GM21717 (cell line): Measurements from ENCODE around the gene RAB8A.
"Not testable (repeated sequence)": the region's sequence is repeated elsewhere in the genome, so short reads cannot be mapped to it uniquely, and the experiment has no call there.

ENCODE experiments used
- ATAC-seq: cut with Tn5 transposase; IDR thresholded peaks from one replicate; pipeline ENCODE4 v1.9.1; 2021; ENCODE audit warnings: mild to moderate bottlenecking, moderate library complexity; ENCODE audit not compliant: unreplicated experiment

Gene RAB8A

DNA sequence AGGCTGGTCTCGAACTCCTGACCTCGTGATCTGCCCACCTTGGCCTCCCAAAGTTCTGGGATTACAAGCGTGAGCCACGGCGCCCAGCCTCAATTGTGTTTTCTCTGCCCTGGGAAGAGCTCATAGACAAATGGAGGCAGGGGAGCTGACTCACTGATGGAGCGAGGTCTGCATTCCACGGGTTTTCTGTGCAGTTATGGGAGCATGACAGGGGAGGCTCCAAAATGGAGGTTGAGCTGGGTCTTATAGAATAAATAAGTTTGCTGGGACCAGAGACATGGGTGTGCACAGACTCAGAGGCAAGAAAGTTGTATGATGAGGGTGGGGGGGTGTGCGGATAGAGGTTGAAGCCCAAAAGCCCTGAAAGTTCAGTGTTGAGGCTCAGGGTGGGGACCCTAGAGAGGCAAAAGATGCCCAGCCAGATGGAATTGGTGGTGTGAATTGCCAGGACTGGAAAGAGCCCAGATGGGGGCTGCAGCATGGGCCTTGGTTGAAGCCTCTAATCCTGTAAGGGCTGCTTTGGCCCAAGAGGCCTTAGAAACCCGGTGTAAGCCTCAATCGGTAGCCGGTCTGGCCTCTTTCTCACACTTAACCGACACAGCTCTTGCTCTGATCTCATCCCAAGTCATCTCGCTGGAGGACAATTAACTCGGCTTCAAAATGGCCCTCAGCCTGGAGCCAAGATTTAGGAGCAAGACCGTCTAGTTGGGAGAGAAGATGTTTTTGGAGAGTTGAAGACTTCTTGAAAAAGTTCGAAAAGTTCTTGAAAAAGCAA lies 33.5 kb upstream of the RAB8A start:
- no peak for ATAC-seq

DNA sequence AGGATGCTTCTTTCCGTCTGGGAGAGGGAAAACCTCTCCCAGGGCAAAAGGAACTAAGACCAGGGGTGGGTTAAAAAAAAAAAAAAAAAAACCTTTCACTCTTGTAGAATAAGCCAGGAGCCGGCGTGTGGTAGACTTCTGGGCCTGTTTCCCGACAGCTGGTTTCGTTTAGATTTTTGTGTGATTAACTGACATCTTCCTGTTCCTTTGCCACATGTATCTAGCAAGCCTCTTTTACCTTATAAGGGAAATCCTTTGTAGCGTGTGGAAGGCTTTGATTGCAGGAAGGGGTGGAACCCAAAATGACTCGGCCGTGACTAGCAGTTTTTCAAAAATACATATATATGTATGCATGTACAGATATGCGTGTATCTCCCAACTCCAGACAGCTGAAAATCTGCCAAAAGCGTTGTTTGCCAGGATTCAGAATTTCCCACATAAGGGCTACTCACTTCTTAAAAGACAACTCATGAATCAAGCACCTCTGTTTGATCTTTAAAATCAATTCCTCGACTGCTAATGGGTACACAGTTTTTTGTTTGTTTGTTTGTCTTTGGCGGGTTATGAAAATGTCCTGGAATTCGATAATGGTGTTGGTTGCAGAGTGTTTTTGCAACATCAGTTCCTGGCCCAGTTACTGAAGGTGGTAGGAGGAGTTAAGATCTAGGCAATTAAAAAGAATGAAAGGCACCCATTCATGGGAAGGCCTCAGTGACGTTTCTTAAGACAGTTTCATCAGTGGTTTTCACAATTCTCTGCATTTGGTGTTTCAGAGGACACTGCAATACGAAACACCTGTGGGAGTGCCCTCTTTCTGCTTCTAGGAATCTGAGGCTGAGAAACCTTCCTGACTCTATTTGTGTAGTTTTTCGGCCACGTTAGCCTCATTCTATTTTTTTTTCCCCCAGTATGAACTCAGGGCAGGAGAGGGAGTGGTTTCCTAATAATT lies 32.7 kb upstream of the RAB8A start:
- ATAC-seq, result peak; percentile 43

DNA sequence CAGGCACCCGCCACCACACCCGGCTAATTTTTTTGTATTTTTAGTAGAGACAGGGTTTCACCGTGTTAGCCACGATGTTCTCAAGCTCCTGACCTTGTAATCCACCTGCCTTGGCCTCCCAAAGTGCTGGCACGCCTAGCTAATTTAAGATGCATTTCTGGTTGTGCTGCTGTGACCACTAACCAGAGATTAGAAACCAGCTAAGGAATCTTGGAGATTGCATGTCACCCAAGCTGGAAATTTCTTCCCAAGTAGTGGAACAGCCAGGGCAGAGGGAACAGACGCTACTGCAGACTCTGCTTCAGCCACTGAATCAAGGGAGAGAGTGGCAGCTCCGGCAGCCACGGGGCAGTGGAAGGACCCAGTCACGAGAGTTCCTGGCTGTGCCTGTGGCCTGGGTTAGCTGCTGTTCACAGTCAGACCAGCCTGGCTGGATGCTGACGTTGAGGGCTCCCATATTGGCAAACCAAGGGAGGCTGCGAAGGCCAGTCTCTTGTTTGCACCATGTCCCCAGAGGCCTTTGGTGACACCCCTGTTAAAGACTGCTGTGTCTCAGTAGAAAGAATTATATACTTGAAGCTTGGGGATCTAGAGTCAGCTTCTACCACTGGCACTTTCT lies 27.5 kb upstream of the RAB8A start:
- ATAC-seq, result no peak

DNA sequence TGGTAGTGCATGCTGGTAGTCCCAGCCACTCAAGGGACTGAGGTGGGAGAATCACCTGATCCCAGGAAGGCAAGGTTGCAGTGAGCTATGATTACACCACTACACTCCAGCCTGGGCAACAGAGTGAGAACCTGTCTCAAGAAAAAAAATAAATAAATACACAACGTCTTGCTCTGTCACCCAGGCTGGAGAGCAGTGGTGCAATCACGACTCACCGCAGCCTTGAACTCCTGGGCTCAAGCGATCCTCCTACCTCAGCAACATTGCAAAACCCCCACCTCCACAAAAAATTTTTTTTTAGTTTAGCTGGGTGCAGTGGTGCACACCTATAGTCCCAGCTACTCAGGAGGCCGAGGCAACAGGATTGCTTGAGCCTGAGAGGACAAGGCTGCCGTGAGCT lies 26.6 kb upstream of the RAB8A start:
- ATAC-seq, result no peak

DNA sequence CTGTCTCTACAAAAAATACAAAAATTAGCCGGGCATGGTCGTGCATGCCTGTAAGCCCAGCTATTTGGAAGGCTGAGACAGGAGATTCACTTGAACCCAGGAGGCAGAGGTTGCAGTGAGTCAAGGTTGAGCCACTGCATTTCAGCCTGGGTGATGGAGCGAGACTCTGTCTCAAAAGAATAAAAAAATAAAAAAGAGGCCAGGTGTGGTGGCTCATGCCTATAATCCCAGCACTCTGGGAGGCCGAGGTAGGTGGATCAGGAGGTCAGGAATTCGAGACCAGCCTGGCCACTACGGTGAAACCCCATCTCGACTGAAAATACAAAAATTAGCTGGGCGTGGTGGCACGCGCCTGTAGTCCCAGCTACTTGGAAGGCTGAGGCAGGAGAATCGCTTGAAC lies 24.3 kb upstream of the RAB8A start:
- not testable (repeated sequence) for ATAC-seq

DNA sequence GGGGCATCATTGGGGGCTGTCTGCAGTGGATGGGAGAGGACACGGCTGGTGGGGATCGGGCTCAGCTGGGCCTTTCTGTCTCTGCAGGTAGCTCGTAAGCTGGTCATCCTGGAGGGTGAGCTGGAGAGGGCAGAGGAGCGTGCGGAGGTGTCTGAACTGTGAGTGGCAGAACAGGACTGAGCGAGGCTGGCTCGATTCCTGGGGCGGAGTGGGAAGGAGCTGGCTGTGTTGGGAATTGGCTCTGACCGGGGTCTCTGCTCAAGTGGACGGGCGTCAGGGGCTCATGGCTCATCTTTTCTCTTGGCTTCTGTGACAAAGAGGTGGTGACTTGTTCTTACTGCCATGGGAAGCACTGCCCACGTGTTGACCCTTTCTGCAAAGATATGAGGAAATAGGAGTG lies 23.7 kb upstream of the RAB8A start:
- ATAC-seq, result no peak

DNA sequence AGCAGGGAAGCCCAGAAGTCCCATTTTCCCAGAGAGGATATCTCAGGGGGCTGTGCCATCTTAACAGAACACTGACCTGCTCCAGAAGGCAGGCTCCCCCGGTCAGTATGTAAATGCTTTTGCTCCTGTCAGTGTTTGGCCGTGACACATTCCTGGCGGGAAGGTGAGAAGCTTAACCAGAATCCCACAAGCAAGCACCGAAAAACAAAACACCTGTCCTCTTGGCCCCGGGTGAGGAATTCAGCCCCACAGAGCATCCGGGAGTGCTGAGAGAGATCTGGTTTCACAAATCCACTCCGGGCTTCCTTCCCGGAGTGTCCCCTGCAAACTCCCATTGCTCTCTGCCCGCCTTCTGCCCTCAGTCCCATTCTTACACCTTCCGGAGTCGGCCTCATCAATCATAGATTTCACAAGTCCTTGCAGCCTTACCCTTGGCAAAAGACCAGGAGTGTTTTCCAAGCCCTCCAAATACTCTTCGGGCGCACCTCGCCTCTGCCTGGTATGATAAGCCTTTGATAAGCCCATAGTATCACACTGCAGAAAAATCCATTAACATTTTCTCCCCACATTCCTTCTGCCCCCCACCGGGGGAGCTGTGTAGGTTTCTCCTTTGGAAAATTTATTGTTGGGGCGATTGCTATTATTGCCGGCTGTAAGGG lies 23.2 kb upstream of the RAB8A start:
- ATAC-seq, result no peak

DNA sequence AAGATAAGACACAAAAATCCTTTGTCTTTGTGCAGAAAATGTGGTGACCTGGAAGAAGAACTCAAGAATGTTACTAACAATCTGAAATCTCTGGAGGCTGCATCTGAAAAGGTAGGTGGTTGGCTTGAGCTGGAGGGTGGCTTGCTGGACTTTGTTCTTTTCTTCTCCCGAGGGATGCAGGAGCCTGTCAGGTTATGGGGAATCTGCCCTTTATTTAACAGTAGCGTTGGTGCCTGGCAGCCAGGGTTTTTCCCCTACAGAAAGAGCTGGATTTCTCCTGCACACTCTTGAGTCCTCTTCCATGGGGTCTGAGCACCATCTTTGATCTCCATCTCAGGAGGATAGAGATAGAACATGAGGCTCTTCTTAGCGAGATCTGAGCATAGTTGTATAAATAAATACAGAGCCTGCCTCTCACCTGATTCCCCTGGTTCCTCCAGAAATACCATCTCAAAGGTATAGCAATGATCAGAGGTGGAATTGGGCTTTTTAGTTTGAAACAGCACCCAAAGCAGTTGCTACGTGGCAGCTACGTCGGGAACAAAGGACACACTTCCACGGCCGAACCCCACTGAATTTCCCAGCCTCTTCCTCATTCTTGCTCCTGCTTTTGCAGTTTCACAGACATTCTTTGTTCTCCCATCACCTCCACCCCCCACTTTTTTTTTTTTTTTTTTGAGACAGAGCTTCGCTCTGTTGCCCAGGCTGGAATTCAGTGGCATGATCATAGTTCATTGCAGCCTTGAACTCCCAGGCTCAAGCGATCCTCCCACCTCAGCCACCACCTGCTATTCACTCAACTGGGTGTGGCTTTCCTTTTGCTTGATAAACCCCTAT lies 22.5 kb upstream of the RAB8A start:
- no peak for ATAC-seq

DNA sequence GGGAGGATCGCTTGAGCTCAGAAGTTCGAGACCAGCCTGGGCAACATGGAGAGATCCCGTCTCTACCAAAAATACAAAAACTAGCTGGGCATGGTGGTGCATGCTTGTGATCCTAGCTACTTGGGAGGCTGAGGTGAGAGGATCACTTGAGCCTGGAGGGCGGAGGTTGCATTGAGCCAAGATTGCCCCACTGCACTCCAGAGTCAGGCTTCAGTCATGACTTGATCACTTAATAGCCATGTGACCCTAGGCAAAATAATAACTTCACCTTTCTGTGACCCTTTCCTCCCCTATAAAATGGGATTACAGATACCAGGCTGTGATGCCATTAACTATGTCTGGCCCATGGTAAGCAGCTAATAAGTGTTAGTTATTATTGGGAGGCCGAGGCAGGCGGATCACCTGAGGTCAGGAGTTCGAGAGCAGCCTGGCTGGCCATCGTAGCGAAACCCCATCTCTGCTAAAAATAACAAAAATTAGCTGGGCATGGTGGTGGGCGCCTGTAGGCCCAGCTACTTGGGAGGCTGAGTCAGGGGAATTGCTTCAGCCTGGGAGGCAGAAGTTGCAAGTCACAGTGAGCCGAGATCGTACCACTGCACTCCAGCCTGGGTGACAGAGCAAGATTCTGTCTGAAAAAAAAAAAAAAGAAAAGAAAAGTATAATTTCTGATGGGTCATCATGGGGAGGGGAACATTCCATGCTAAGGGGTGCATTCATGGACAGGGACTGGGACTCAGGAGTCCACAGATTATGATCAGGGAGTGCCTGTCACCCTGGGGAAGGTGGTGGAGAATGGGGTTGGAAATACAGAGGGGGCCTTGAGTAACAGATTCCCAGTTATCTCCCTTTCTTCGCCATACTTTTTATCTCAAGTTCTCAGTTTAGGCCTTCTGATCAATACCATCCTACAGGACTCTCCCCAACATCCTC lies 19.9 kb upstream of the RAB8A start:
- no peak for ATAC-seq

DNA sequence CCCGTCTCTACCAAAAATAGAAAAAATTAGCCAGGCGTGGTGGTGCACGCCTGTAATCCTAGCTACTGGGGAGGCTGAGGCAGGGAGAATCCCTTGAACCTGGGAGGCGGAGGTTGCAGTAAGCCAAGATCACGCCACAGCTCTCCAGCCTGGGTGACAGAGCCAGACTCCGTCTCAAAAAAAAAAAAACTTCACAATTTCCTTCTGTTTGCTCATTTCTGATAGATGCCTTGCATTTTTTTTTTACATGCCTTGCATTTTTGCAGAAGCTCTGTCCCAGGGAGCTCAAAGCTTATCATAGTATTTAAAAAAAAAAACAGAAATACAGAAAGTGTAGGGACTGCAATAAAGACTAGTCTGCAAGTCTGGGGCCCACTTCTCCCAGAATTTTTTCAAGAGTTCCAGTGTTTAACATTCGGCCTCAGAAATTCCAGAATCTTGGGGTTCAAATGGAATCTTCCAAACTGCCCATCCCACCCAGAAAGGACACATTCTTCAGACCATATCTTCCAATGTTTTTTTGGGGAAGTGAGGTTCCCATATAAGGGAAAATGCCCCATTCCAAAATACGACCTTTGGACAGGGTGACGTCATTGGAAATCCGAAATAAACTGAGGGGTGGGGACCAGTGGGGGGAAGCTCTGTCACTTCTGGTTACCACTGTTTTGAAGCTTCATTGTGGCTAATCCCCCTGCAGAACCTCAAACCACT lies 17.2 kb upstream of the RAB8A start:
- no peak for ATAC-seq

DNA sequence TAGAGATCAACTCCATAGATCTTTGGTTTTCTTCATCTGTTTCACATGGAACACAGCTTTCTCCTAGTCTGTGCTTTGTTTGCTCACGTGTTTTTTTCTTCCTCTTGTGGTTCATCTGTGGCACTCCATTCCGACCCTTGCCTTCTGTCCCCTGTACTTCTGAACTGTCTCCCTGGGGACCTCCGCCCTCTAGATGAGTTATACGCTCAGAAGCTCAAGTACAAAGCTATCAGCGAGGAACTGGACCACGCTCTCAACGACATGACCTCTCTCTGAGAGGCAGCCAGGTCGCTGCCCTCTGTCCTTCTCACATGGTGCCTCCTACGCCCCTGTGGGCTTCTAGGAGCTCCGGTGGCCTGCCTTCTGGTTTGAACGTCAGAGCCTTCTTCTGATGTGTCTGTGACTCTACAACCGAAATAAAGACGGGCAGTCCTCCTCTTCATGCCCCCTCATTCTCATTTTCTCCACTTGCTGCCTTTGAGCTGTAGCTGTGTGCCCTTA lies 16.6 kb upstream of the RAB8A start:
- ATAC-seq, result no peak

DNA sequence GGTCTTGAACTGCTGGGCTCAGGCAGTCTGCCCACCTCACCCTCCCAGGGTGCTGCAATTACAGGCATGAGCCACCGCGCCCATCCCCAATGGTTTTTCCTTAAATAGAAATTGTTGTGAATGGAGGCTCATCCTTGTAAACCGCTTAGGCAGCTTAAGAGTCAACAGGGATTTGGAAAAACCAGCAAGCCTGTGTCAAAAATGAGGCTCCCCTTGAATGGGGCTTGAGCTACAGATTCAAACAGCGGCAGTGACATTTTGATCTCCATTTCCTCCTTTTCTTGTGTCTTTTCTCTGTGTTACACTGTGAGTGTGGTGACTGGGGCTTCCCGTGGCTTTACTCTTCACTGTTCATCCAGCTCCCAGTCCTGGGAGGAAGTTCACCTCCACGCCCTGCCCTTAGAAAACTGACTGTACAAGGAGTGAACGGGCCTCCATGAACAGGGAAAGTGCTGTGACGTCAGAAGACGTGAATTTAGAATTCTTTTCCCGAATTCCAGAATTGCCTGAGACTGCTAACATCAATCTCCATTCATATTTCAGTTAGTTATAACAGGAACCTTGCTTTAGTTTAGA lies 15.3 kb upstream of the RAB8A start:
- ATAC-seq, result no peak

DNA sequence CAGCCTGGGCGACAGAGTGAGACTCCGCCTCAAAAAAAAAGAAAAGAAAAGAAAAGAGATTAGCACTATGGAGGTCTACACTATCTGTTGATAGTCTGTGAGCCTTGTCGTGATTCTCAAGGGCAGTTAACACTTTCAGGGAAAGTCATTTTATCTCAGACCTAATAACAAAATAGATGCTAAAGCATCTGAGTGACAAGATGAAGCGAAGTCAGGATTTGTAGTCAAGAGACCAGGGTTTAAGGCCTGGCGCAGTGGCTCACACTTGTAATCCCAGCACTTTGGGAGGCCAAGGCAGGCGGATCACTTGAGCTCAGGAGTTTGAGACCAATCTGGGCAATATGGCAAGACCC lies 13.3 kb upstream of the RAB8A start:
- no peak for ATAC-seq

DNA sequence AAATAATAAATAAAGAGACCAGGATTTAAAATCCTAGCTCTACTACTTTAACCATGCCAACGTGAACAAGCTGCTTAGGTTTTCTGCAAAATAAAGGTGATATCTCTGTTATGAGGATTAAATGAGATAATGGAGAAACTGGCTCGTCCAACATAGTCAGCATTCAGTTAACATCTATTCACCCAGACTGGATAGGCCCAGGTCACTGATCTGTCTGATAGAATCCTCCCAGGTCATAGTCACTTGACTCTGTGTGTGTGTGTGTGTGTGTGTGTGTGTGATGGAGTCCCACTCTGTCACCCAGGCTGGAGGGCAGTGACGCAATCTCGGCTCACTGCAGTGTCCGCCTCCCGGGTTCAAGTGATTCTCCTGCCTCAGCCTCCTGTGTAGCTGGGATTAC lies 12.9 kb upstream of the RAB8A start:
- no peak for ATAC-seq

DNA sequence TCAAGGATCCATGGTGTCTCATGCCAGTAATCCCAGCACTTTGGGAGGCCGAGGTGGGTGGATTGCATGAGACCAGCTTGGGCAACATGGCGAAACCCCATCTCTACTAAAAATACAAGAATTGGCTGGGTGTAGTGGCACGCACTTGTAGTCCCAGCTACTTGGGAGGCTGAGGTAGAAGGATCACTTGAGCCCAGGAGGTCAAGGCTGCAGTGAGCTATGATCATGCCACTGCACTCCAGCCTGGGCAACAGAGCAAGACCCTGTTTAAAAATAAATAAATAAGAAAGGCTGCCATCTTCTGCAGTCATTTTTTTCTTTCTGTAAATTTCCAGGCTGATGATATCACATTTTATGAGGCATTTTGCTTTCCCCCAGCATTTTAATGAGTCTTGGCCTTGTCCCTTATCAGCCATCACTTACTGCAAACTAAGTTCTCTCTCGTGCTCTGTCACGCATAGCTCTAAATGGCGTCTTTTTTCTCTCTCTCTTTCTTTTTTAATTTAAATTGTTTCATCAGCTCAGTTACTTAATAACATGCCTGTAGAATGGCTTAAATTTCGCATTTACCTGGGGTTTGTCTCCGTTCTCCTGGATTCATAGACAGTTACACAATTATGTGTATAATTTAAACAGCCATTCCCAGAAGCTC lies 12.2 kb upstream of the RAB8A start:
- not testable (repeated sequence) for ATAC-seq

DNA sequence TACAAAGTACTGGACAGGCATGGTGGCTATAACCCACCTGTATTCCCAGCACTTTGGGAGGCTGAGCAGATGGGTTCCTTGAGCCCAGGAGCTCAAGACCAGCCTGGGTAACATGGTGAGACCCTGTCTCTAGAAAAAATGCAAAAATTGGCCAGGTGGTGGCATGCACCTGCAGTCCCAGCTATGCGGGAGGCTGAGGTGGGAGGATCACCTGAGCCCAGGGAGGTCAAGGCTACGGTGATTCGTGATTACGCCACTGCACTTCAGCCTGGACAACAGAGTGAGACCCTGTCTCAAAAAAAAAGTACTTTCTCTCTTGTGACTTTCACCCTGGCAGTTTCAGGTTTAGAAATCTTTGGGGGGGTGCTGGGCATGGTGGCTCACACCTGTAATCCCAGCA lies 11.2 kb upstream of the RAB8A start:
- no peak for ATAC-seq

DNA sequence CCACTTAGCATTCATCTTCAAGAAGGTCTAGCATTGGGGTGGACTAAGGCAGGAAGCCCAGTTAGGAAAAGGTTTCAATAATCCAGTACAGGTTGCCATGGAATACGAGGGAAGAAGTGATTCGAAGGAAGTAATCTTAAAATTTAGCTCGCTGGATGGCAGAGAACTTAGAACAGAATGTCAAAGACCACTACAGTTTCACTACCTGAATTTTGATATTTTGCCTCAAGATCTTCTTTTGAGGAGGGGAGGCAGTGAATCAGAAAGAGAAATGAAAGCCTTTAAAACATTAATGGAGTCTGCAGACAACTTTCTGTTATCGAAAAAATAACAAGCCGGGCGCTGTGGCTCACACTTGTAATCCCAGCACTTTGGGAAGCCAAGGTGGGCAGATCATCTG lies 7.0 kb upstream of the RAB8A start:
- ATAC-seq, result no peak

DNA sequence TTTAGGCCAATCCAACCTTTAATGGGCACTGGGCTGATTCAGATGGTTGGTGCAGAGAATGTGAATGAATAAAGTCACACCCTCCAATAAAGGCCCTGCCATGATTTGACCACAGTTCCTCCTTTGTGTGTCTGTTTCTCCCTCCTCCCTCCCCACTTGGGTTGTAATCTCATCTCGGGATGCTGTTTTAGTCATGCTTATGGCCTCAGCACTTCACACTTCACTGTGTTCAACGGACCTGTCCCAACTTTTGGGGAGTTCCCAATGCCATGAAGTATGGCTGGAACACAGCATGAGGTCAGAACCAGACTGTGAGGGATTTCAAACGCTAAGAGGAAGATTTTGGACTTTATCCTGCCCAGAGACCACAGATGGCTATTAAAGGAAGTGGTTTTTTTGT lies 5.6 kb upstream of the RAB8A start:
- no peak for ATAC-seq
